Activated B cell treated with CpG ODN at 0.5 μM for 24 hours (primary cell): ENCODE results near the gene RGS17. TPM values are rescaled to one million over a fixed set of nuclear protein-coding genes. Genes with fewer than 3 reads are reported as not detected.

Experiments
- ATAC-seq: fragments of 200-7000 bp; cut with Tn5 transposase; one replicate; pipeline ENCODE4 v1.10.0; 2021; ENCODE audit warnings: low read depth, mild to moderate bottlenecking, moderate library complexity
- CTCF ChIA-PET: fragments of 350-600 bp; sonication (Branson Sonifier 250); formaldehyde crosslinking; loops from one replicate; lab custom pipeline; 2021; ENCODE audit warnings: antibody characterized with exemption; lab: Charles Lee
- POLR2A ChIA-PET: fragments of 350-600 bp; sonication (Branson Sonifier 250); formaldehyde crosslinking; loops from one replicate; lab custom pipeline; 2021; ENCODE audit warnings: antibody characterized with exemption; lab: Charles Lee
- DNase-seq: peaks from one replicate; pipeline ENCODE4 v3.0.0; 2022
- H3K27ac Mint-ChIP-seq: one replicate; pipeline ENCODE4 v1.8.0; 2020; ENCODE audit warnings: mixed read lengths
- H3K27me3 Mint-ChIP-seq: one replicate; pipeline ENCODE4 v1.8.0; 2021; ENCODE audit warnings: mixed read lengths
- H3K36me3 Mint-ChIP-seq: one replicate; pipeline ENCODE4 v1.8.0; 2021; ENCODE audit warnings: low read depth, mixed read lengths
- H3K4me1 Mint-ChIP-seq: one replicate; pipeline ENCODE4 v1.8.0; 2021; ENCODE audit warnings: mixed read lengths
- H3K4me3 Mint-ChIP-seq: one replicate; pipeline ENCODE4 v1.8.0; 2020; ENCODE audit warnings: mild to moderate bottlenecking, mixed read lengths
- H3K9me3 Mint-ChIP-seq: one replicate; pipeline ENCODE4 v1.8.0; 2020; ENCODE audit warnings: mixed read lengths
- CTCF ChIP-seq: fragments of 200-600 bp; IDR thresholded peaks from one replicate; pipeline ENCODE4 v1.8.0; 2022; ENCODE audit warnings: antibody characterized with exemption, mild to moderate bottlenecking
- intact Hi-C: fragments of 100-400 bp; cut with micrococcal nuclease; formaldehyde crosslinking; loops from one replicate; pipeline ENCODE4 v1.15.1; 2024
- total RNA-seq: library from RNA; stranded (reverse); gene quantifications from 2 replicates; pipeline ENCODE4 v1.2.3, GENCODE V29; 2022

RGS17 gene
- total RNA-seq, 1 donor from 2014 or later, result not detected

GRCh38 chr6:153090241-153090930 is 40.7 kb downstream of the RGS17 start:
- DNase-seq (no peak), ATAC-seq (no peak)
- H3K9me3 Mint-ChIP-seq, result no peaks in the 10 kb centered on the region
- ChIA-PET CTCF (no interaction called here), POLR2A (no interaction called here)
- intact Hi-C loops, result no loop called here
- TF ChIP-seq CTCF, result no peak
- H3K27me3 Mint-ChIP-seq, result no peaks in the 10 kb centered on the region
- H3K4me1 Mint-ChIP-seq, result no peaks in the 10 kb centered on the region
- no peak overlapping the region for H3K27ac Mint-ChIP-seq
- H3K36me3 Mint-ChIP-seq, result no peaks in the 10 kb centered on the region
- no peak overlapping the region for H3K4me3 Mint-ChIP-seq

GRCh38 chr6:153088796-153089195 is 42.3 kb downstream of the RGS17 start:
- no peak for TF ChIP-seq CTCF
- ChIA-PET POLR2A (no interaction called here), CTCF (no interaction called here)
- Mint-ChIP-seq H3K36me3 (no peaks in the 10 kb centered on the region), H3K4me3 (no peak overlapping the region), H3K4me1 (no peaks in the 10 kb centered on the region), H3K27ac (no peak overlapping the region), H3K27me3 (peaks cover 2% of the 10 kb centered on the region), H3K9me3 (no peaks in the 10 kb centered on the region)
- ATAC-seq, result no peak
- intact Hi-C loops, result no loop called here
- DNase-seq, result no peak

DNA sequence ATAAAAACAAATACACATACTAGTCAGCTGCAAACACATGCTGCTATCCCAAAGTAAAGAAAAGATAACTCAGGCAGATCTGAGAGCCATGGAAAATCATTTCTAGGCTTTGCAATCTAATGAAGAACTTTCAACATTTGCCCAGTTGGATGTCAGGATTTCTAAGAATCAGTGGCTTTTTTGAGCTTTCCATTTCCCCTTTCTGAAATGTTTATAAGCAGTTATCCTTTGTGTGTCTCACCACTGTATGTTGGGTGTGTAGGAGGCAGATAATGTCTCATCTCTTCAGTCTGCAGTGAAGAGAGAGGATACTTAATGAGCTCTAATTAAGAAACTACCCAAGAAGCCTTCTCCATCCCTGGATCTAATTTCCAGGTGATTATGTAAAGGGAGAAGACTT is 43.6 kb downstream of the RGS17 start:
- Mint-ChIP-seq H3K36me3 (no peaks in the 10 kb centered on the region), H3K4me3 (no peak overlapping the region), H3K9me3 (no peaks in the 10 kb centered on the region), H3K4me1 (no peaks in the 10 kb centered on the region), H3K27ac (no peak overlapping the region), H3K27me3 (peaks cover 2% of the 10 kb centered on the region)
- DNase-seq (no peak), ATAC-seq (no peak)
- ChIA-PET CTCF (no interaction called here), POLR2A (no interaction called here)
- intact Hi-C loops, result no loop called here
- no peak for TF ChIP-seq CTCF

DNA sequence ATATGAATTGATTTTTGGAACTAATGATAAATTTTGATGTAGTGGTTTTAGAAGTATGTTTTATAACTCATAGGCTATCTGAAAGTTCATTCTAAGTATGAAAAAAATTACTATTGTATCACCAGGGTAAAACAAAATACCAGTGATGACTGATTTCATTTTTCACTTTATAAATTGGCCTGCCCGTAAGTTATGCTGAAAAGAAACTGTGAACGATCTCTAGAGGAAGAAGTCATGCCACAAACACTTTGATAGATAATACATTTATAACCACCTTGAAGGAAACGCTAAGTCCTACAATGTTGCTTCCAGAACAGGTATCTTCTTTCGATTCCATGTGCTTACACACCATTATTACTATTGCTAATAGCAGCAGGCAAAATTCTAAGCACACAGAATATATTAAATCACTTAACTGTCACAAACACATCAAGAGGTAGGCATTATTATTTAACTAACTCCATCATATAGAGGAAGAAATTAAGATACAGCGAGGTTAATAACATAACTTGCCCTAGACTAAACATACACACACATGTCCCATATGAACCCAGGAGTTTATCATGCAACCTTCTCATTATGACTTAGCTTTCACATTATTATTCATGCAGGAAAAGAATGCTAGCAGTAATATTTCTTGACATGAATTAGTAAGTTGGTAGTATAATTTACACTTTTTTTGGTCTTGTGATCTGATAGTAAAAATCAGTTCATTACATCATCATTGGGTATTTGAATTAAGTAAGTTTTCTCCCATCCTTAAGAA is 44.7 kb downstream of the RGS17 start:
- intact Hi-C loops, result no loop called here
- H3K9me3 Mint-ChIP-seq, result no peaks in the 10 kb centered on the region
- ChIA-PET POLR2A (no interaction called here), CTCF (no interaction called here)
- ATAC-seq, result no peak
- no peak for DNase-seq
- H3K4me3 Mint-ChIP-seq, result no peak overlapping the region
- no peaks in the 10 kb centered on the region for H3K36me3 Mint-ChIP-seq
- no peak for TF ChIP-seq CTCF
- no peaks in the 10 kb centered on the region for H3K4me1 Mint-ChIP-seq
- no peak overlapping the region for H3K27ac Mint-ChIP-seq
- H3K27me3 Mint-ChIP-seq, result peaks cover 6% of the 10 kb centered on the region

GRCh38 chr6:153085239-153085638 is 45.8 kb downstream of the RGS17 start:
- no peaks in the 10 kb centered on the region for H3K9me3 Mint-ChIP-seq
- ATAC-seq, result no peak
- CTCF ChIA-PET, result no interaction called here
- H3K27me3 Mint-ChIP-seq, result peaks cover 6% of the 10 kb centered on the region
- intact Hi-C loops, result no loop called here
- POLR2A ChIA-PET, result no interaction called here
- H3K36me3 Mint-ChIP-seq, result no peaks in the 10 kb centered on the region
- TF ChIP-seq CTCF, result no peak
- H3K4me3 Mint-ChIP-seq, result no peak overlapping the region
- no peaks in the 10 kb centered on the region for H3K4me1 Mint-ChIP-seq
- no peak for DNase-seq
- H3K27ac Mint-ChIP-seq, result no peak overlapping the region
